ENCODE measurements around the gene VPS16.

The VPS16 gene

GRCh38 chr20:2872459-2873009 is 32.0 kb downstream of the VPS16 start (continued):
- TF ChIP-seq TSHZ1 (tag by site-specific recombination; IDR thresholded peaks at IDR 0.05; ENCODE audit: borderline replicate concordance) (no peak), ZNF112 (tag by site-specific recombination; IDR thresholded peaks at IDR 0.05) (no peak), ZNF639 (tag by site-specific recombination; IDR thresholded peaks at IDR 0.05) (no peak), HOXC10 (CRISPR knock-in tag; IDR thresholded peaks at IDR 0.05) (no peak), SP2 (tag by site-specific recombination; IDR thresholded peaks at IDR 0.05) (no peak), MYNN (tag by site-specific recombination; IDR thresholded peaks at IDR 0.05; ENCODE audit: borderline replicate concordance) (no peak), ZSCAN18 (tag by site-specific recombination; IDR thresholded peaks at IDR 0.05) (no peak), ZNF530 (tag by site-specific recombination; IDR thresholded peaks at IDR 0.05; ENCODE audit: low read depth) (no peak), ZBTB20 (tag by site-specific recombination; IDR thresholded peaks at IDR 0.05) (peak; percentile 90), EGR2 (tag by site-specific recombination; IDR thresholded peaks at IDR 0.05; ENCODE audit: low read depth) (peak; percentile 73), ZNF600 (tag by site-specific recombination; IDR thresholded peaks at IDR 0.05) (peak; percentile 10; the same call in 1 of the 2 replicates), PRDM1 (tag by site-specific recombination; IDR thresholded peaks at IDR 0.05) (no peak), SALL2 (tag by site-specific recombination; IDR thresholded peaks at IDR 0.05; ENCODE audit: borderline replicate concordance) (no peak), ZNF621 (tag by site-specific recombination; IDR thresholded peaks at IDR 0.05) (no peak)

- peak within 1 kb of the TSS; percentile 80 for H3K4me3 ChIP-seq (ENCODE audit: low read depth, low read length)
- CTCF ChIA-PET = no interaction called here
- no peaks in the 10 kb centered on the region for H3K9me3 ChIP-seq (ENCODE audit: control insufficient read depth, insufficient read depth, low read depth, low read length)
- H3K4me1 ChIP-seq (ENCODE audit: control insufficient read depth, insufficient read depth, low read length) = peaks cover 15% of the 10 kb centered on the region
- POLR2A ChIA-PET = interaction anchor here (0.5 to 1.0 kb wide), 6 partner anchors 17 to 227 kb away, joined by 3 to 7 read pairs (median 4); partner anchors contain the start of genes PCED1A and VPS16
- peaks cover 4 to 7% of the 10 kb centered on the region in 2 experiments; a peak in 2 of 3 replicates for H3K36me3 ChIP-seq (ENCODE audit: control insufficient read depth in 2 of 2, insufficient read depth in 1 of 2, low read length in 2 of 2)
- peak within 1 kb of the TSS; percentile 87 for H3K27ac ChIP-seq (ENCODE audit: extremely low read depth, low read depth, low read length)
- TF ChIP-seq WT1 (tag by site-specific recombination; IDR thresholded peaks at IDR 0.05) (no peak; the same call in 1 of the 2 replicates), ZNF10 (tag by site-specific recombination; IDR thresholded peaks at IDR 0.05) (no peak), ZNF146 (tag by site-specific recombination; IDR thresholded peaks at IDR 0.05) (0 out of 2 replicates have a peak, but pooled peaks have one; percentile 15), ZNF335 (tag by site-specific recombination; conservative IDR thresholded peaks at IDR 0.05) (peak; percentile 81), ZNF513 (tag by site-specific recombination; IDR thresholded peaks at IDR 0.05) (no peak), ZNF239 (tag by site-specific recombination; IDR thresholded peaks at IDR 0.05) (no peak), KLF10 (tag by site-specific recombination; IDR thresholded peaks at IDR 0.05) (no peak; the same call in 1 of the 2 replicates), ZBTB26 (tag by site-specific recombination; optimal IDR thresholded peaks at IDR 0.05) (peak; percentile 95)
Observed at GRCh38 chr20:2873010-2873746, 32.6 kb downstream of the VPS16 start, which contains the start of gene PTPRA. Gene PTPRA, plus strand, starts transcription at chr20:2873481. Its CDS starts 90,797 bp downstream, at chr20:2964278.
